Uterus (tissue), 2 donors: ENCODE measurements around the gene ZNF207.

Experiments
- POLR2A ChIP-seq, 2 donors: fragments of 450-650 bp; IDR thresholded peaks; one replicate each; pipeline ENCODE4 v1.6.1; 2016; ENCODE audit warnings: antibody characterized with exemption in 2 of 2, mild to moderate bottlenecking in 1 of 2, moderate library complexity in 1 of 2
- TF ChIP-seq, protein P1 (sequence below), 4 experiments: fragments of 200-600 bp in 2 of 4; fragments of 450-650 bp in 2 of 4; sonication (generic) in 2 of 4; IDR thresholded peaks; one replicate each; pipeline ENCODE4 v1.5.1; 2016 to 2019; ENCODE audit warnings: antibody characterized with exemption in 4 of 4, mild to moderate bottlenecking in 2 of 4, moderate library complexity in 1 of 4

DNA sequence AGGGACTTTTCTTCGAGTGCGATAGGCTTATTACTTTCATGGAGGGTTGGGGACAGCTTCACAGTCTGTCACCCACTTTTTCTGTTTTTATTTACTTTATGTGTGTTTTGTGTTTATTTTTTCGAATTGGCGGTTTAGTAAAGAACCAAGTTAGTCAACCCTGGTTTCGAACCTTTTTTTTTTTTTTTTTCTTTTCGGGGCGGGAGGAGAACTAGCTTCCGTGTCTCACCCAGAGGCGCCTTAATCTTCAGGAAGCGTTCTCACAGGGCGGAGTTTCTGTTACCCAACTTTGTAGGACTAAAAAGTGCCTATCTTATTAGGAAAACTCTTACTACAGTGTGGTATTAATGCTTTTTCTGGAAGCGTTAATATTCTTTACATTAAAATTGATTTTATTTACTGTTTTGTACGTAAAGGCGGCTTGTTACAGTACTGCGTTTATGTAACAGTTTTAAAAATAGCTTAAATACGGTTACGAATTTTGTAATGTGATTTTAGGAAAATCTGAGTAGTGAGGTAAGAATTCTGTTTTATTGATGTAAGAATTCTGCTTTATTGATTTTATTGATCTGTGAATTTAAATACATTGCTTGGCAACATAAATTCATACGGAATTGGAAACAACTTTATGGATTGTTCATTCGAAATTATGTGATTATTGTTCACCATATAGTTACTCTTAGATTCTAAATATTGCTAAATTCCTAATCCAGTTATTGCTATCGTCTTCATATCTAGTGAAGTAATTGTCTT, 885 bp downstream of the ZNF207 start:
- TF ChIP-seq, protein P1, sequence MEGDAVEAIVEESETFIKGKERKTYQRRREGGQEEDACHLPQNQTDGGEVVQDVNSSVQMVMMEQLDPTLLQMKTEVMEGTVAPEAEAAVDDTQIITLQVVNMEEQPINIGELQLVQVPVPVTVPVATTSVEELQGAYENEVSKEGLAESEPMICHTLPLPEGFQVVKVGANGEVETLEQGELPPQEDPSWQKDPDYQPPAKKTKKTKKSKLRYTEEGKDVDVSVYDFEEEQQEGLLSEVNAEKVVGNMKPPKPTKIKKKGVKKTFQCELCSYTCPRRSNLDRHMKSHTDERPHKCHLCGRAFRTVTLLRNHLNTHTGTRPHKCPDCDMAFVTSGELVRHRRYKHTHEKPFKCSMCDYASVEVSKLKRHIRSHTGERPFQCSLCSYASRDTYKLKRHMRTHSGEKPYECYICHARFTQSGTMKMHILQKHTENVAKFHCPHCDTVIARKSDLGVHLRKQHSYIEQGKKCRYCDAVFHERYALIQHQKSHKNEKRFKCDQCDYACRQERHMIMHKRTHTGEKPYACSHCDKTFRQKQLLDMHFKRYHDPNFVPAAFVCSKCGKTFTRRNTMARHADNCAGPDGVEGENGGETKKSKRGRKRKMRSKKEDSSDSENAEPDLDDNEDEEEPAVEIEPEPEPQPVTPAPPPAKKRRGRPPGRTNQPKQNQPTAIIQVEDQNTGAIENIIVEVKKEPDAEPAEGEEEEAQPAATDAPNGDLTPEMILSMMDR (IDR thresholded peaks at IDR 0.05), result no peak
- TF ChIP-seq POLR2A (IDR thresholded peaks at IDR 0.05), result no peak
